Measurements from ENCODE around the gene CORO1C. TPM values are rescaled to one million over a fixed set of nuclear protein-coding genes. Genes with fewer than 3 reads are reported as not detected.

Gene CORO1C
- total and polyA plus RNA-seq, 2 donors (not counting 3 experiments of a cell fraction or from before 2014, with no cell fraction given): 150 to 240 TPM

DNA sequence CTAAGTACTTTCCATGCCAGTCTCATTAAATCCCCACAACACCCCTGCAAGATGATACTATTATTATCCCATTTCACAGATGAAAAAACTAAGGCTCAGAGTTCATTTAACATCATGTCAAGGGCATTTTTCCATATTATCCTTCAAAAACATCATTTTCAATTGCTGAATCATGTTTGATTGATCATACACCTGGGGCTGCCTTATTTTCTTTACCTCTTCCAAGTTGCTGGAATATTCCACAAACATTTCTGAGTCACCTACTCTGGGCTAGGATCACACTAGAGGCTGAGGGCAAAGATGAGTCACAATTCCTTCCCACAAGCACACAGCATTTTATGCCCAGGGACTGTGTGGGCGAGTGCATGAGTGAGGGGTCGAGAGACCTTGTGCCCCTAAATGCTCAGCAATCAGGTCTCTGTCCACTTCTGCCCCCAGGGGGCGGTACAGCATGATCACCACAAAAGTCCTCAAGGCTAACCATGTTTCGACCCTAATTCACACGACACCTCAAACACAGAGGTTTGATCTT lies 119.4 kb downstream of the CORO1C start:
- H2AFZ ChIP-seq (ENCODE audit: low read depth, low read length): no peak overlapping the region
- POLR2A ChIA-PET: interaction anchor here (0.6 kb wide), 1 partner anchor 27 kb away, joined by 3 read pairs; no protein-coding TSS in a partner anchor
- no peaks in the 10 kb centered on the region for H3K9me1 ChIP-seq (replicated peaks; ENCODE audit: control insufficient read depth, extremely low read depth, insufficient read depth, low read length)
- no peak overlapping the region for H3K4me3 ChIP-seq (replicated peaks in 1 of 3; ENCODE audit: insufficient read depth in 1 of 3, low read depth in 1 of 3, low read length in 3 of 3)
- dilution Hi-C loops (cut with MboI; ENCODE audit: extremely low pct_ligation_motif_present, low sequenced_read_pairs) (no loop called here), intact Hi-C loops (cut with micrococcal nuclease) (loop anchor here (1.0 kb wide), 2 partner anchors 191 to 481 kb away; partner anchors contain the start of gene ALKBH2)
- H3K79me2 ChIP-seq (ENCODE audit: control insufficient read depth, insufficient read depth, low read length): no peaks in the 10 kb centered on the region
- peaks cover under 1% of the 10 kb centered on the region for H3K4me1 ChIP-seq (ENCODE audit: control insufficient read depth, extremely low read depth, insufficient read depth, low read length)
- H3K9me3 ChIP-seq (replicated peaks; ENCODE audit: control insufficient read depth, insufficient read depth, low read length): no peaks in the 10 kb centered on the region
- no peaks in the 10 kb centered on the region for H3K27me3 ChIP-seq (ENCODE audit: control insufficient read depth in 2 of 2, insufficient read depth in 2 of 2, low read length in 2 of 2)
- no peaks in the 10 kb centered on the region for H3K36me3 ChIP-seq (ENCODE audit: control insufficient read depth in 2 of 2, extremely low read depth in 1 of 2, insufficient read depth in 2 of 2, low read length in 2 of 2)
- no peak overlapping the region for H3K4me2 ChIP-seq (ENCODE audit: insufficient read depth, low read length)
- TF ChIP-seq MYC (IDR thresholded peaks at IDR 0.05; ENCODE audit: low read depth, low read length) (no peak), JUN (IDR thresholded peaks at IDR 0.05; ENCODE audit: borderline replicate concordance, insufficient read depth, insufficient read length, low read depth) (peak; percentile 52), POLR2A (IDR thresholded peaks at IDR 0.05; ENCODE audit: low read depth, low read length) (no peak), FOS (IDR thresholded peaks at IDR 0.05; ENCODE audit: borderline replicate concordance, insufficient read depth, low read length) (peak; percentile 80), POLR2AphosphoS5 (IDR thresholded peaks at IDR 0.05; ENCODE audit: insufficient read depth, low read depth, low read length) (no peak), EZH2 (IDR thresholded peaks at IDR 0.05; ENCODE audit: borderline replicate concordance, low read depth, low read length, severe bottlenecking) (no peak), GATA2 (IDR thresholded peaks at IDR 0.05; ENCODE audit: insufficient read depth, insufficient read length, low read depth, low read length) (no peak)
- TF ChIP-seq, protein P1, sequence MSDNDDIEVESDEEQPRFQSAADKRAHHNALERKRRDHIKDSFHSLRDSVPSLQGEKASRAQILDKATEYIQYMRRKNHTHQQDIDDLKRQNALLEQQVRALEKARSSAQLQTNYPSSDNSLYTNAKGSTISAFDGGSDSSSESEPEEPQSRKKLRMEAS (IDR thresholded peaks at IDR 0.05; ENCODE audit: insufficient read depth, insufficient read length): no peak
- TF ChIP-seq, protein P2, sequence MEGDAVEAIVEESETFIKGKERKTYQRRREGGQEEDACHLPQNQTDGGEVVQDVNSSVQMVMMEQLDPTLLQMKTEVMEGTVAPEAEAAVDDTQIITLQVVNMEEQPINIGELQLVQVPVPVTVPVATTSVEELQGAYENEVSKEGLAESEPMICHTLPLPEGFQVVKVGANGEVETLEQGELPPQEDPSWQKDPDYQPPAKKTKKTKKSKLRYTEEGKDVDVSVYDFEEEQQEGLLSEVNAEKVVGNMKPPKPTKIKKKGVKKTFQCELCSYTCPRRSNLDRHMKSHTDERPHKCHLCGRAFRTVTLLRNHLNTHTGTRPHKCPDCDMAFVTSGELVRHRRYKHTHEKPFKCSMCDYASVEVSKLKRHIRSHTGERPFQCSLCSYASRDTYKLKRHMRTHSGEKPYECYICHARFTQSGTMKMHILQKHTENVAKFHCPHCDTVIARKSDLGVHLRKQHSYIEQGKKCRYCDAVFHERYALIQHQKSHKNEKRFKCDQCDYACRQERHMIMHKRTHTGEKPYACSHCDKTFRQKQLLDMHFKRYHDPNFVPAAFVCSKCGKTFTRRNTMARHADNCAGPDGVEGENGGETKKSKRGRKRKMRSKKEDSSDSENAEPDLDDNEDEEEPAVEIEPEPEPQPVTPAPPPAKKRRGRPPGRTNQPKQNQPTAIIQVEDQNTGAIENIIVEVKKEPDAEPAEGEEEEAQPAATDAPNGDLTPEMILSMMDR (IDR thresholded peaks at IDR 0.05; ENCODE audit: extremely low read depth in 1 of 2, insufficient read depth in 1 of 2, low read depth in 1 of 2, low read length in 2 of 2): peak; percentile 58 to 61
- FAIRE-seq (peak; percentile 44), DNase-seq (ENCODE audit: low read depth, low spot score) (peak; percentile 58)
- CTCF ChIA-PET: interaction anchor here (0.6 to 2.1 kb wide), 6 partner anchors 10 to 192 kb away, joined by 3 to 6 read pairs (median 4); partner anchors contain the start of gene ISCU
- no peak overlapping the region for H3K27ac ChIP-seq (ENCODE audit: insufficient read depth, low read depth, low read length)
- no peak overlapping the region for H3K9ac ChIP-seq (replicated peaks; ENCODE audit: extremely low read depth, insufficient read depth, low read length)
- H4K20me1 ChIP-seq (replicated peaks; ENCODE audit: control insufficient read depth, extremely low read depth, insufficient read depth, low read length): no peaks in the 10 kb centered on the region
- BruUV-seq (replicated peaks): no TSS peak

Measured in endothelial cell of umbilical vein (primary cell).